ENCODE measurements around the gene ARPC5.
"Not testable (repeated sequence)": the region's sequence is repeated elsewhere in the genome, so short reads cannot be mapped to it uniquely, and the experiment has no call there.

Gene ARPC5

GRCh38 chr1:183635606-183636333 is at the start of gene ARPC5:
Gene ARPC5, minus strand, starts transcription at chr1:183635783. Its CDS starts 124 bp downstream, at chr1:183635659.
- peak; percentile 93 to 95 (median 93) for DNase-seq (ENCODE audit: low read depth in 3 of 3)

GRCh38 chr1:183685112-183685713 is 49.6 kb upstream of the ARPC5 start:
- DNase-seq (ENCODE audit: low read depth in 3 of 3), result no peak

- DNase-seq (ENCODE audit: low read depth in 3 of 3), result not testable (repeated sequence)
Measured at GRCh38 chr1:183679363-183679762, 43.8 kb upstream of the ARPC5 start.

- DNase-seq (ENCODE audit: low read depth in 3 of 3), result no peak
Measured at GRCh38 chr1:183678819-183679218, 43.2 kb upstream of the ARPC5 start.

- no peak for DNase-seq (ENCODE audit: low read depth in 3 of 3)
Measured at GRCh38 chr1:183676586-183677189, 41.1 kb upstream of the ARPC5 start.

GRCh38 chr1:183675883-183676585 is 40.5 kb upstream of the ARPC5 start:
- no peak for DNase-seq (ENCODE audit: low read depth in 3 of 3)

GRCh38 chr1:183675381-183675780 is 39.8 kb upstream of the ARPC5 start:
- no peak for DNase-seq (ENCODE audit: low read depth in 3 of 3)

- no peak for DNase-seq (ENCODE audit: low read depth in 3 of 3)
Measured at GRCh38 chr1:183674886-183675285, 39.3 kb upstream of the ARPC5 start.

- no peak for DNase-seq (ENCODE audit: low read depth in 3 of 3)
Measured at GRCh38 chr1:183674339-183674738, 38.8 kb upstream of the ARPC5 start.

- DNase-seq (ENCODE audit: low read depth in 3 of 3), result no peak
Measured at GRCh38 chr1:183673605-183674323, 38.2 kb upstream of the ARPC5 start.

GRCh38 chr1:183670169-183670568 is 34.6 kb upstream of the ARPC5 start:
- no peak for DNase-seq (ENCODE audit: low read depth in 3 of 3)

GRCh38 chr1:183656355-183656754 is 20.8 kb upstream of the ARPC5 start:
- DNase-seq (ENCODE audit: low read depth in 3 of 3), result no peak

GRCh38 chr1:183655562-183656075 is 20.0 kb upstream of the ARPC5 start:
- DNase-seq (ENCODE audit: low read depth in 3 of 3), result peak; percentile 40 to 75 (median 60)

- DNase-seq (ENCODE audit: low read depth in 3 of 3), result no peak
Measured at GRCh38 chr1:183654706-183655105, 19.1 kb upstream of the ARPC5 start.

- no peak for DNase-seq (ENCODE audit: low read depth in 3 of 3)
Measured at GRCh38 chr1:183653876-183654451, 18.4 kb upstream of the ARPC5 start.

- no peak for DNase-seq (ENCODE audit: low read depth in 3 of 3)
Measured at GRCh38 chr1:183653462-183653794, 17.8 kb upstream of the ARPC5 start.

- no peak for DNase-seq (ENCODE audit: low read depth in 3 of 3)
Measured at GRCh38 chr1:183652547-183653461, 17.2 kb upstream of the ARPC5 start, which contains the start of gene APOBEC4. Gene APOBEC4, minus strand, starts transcription at chr1:183653316. Its CDS starts 4,535 bp downstream, at chr1:183648781.

- DNase-seq (ENCODE audit: low read depth in 3 of 3), result no peak
Measured at GRCh38 chr1:183652107-183652506, 16.5 kb upstream of the ARPC5 start.

GRCh38 chr1:183651612-183652011 is 16.0 kb upstream of the ARPC5 start:
- no peak for DNase-seq (ENCODE audit: low read depth in 3 of 3)

GRCh38 chr1:183648042-183648441 is 12.5 kb upstream of the ARPC5 start:
- no peak for DNase-seq (ENCODE audit: low read depth in 3 of 3)

Measured in stimulated activated CD4-positive, alpha-beta T cell treated with anti-CD3 and anti-CD28 coated beads, TNF-alpha, amount 100 ng/mL, for 48 hours (primary cell).